ENCODE measurements around the gene FOXP1.

DNA sequence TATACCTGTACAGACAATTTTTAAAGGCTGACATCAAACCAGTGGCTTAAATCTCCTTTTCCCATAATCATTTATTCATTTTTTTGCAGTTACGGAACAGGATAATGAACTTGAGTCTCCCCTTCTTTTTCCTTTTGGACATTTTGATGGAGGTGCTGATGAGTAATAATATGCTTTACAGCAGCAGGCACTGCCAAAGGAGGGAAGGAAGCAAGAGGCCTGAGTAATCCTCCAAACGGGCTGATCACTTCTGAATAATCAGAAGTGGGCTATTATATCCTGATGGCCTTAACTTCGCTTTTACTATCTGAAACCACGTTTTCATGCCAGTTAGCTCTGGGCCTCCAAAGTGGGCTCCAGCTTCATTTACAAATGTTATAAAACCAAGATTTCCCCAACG is 527.2 kb downstream of the FOXP1 start:
- TF ChIP-seq CTCF (IDR thresholded peaks at IDR 0.05; ENCODE audit: low read depth, low read length, poor library complexity, severe bottlenecking) (no peak), EZH2phosphoT487 (IDR thresholded peaks at IDR 0.05; ENCODE audit: borderline replicate concordance, low read length) (no peak)
